Measurements from ENCODE around the gene ITLN1.

Gene ITLN1

DNA sequence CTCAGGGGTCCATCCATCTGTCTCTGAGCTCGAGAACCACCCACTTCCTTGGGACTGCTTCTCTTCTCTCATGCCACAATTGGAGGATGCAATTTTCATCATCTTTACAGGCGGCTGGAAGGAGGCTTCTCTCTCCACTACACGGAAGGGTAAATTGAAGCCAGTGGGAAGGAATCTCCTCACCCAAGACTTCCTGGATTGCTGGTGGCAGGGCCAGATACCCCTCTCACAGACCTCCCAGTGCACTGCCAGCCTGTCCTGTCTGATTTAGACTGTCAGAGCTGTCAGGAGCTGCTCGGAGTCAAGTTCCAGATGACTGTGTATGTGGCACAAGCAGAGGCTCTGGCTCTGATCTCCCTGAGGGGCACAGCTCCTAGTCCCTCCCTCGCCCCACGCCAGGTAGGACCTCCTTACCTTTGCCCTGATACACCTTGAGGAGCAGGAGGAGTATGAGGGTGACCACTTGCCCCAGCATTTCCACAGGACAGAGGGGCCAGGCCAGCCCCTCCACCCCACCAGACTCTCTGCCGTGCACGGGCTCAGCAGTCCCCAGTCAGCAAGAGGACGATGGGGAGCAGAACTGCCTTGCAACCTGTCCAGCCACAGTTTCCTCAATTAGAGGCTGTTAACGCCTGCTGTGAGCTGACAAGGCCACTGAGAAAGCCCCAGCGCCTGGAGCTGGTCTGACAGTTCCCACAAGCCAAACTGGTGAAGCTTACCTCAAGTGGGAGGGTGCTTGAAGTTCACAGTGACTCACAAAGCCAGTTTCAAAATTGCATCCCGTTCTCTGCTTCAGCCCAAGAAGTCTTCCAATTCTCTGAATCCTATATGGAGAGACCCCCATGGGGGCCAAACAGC is 22.5 kb downstream of the ITLN1 start, which contains the start of gene CD244:
Gene CD244 (minus strand): TSS at position 685 of the 858 bp plus-strand sequence. CDS start 210 bp downstream, at position 475.
- Histone ChIP-seq H3K27me3 (ENCODE audit: insufficient read depth, poor library complexity, severe bottlenecking) (no peaks in the 10 kb centered on the region), H3K27ac (ENCODE audit: poor library complexity, severe bottlenecking) (no peak within 1 kb of the TSS)
- ATAC-seq (ENCODE audit: low read depth): no peak; the same call in 2 of the 3 replicates

DNA sequence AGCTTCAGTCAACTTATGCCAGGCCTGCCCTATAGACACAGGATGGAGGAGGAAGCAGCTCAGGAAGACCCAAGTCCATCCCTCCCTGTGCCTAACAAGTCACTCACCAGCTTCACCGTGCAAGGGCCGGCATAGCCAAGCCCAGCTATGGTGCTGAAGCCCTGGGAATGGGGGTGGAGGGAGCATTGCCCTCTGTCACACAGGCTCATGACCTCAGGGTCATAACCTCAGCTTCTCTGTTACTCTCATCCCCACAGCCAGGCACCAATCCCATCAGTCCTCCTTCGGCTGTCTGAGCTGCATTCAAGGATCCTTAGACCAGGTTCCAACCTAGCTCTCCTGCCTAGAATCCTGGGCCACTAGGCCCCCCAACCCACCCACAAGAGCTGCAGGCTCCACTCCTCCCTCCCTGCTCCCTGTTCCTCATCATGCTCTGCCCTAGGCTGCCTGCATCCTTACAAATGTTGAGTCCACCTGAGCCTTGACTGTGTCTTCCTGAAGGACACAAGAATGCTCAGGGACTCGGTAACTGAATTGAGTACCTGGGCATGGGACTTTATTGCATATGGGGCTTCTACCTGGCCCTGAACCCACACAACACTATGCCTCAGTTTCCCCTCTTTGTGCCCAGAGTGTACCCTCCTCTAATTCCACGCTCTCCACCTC is 24.0 kb downstream of the ITLN1 start:
- no peaks in the 10 kb centered on the region for H3K27me3 ChIP-seq (ENCODE audit: insufficient read depth, poor library complexity, severe bottlenecking)
- TF ChIP-seq, protein P1, sequence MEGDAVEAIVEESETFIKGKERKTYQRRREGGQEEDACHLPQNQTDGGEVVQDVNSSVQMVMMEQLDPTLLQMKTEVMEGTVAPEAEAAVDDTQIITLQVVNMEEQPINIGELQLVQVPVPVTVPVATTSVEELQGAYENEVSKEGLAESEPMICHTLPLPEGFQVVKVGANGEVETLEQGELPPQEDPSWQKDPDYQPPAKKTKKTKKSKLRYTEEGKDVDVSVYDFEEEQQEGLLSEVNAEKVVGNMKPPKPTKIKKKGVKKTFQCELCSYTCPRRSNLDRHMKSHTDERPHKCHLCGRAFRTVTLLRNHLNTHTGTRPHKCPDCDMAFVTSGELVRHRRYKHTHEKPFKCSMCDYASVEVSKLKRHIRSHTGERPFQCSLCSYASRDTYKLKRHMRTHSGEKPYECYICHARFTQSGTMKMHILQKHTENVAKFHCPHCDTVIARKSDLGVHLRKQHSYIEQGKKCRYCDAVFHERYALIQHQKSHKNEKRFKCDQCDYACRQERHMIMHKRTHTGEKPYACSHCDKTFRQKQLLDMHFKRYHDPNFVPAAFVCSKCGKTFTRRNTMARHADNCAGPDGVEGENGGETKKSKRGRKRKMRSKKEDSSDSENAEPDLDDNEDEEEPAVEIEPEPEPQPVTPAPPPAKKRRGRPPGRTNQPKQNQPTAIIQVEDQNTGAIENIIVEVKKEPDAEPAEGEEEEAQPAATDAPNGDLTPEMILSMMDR (IDR thresholded peaks at IDR 0.05; ENCODE audit: poor library complexity, severe bottlenecking): no peak
- no peak overlapping the region for H3K27ac ChIP-seq (ENCODE audit: poor library complexity, severe bottlenecking)

More for the DNA sequence above, 22.5 kb downstream of the ITLN1 start, which contains the start of gene CD244:
- no peak within 1 kb of the TSS for H3K4me3 ChIP-seq (ENCODE audit: severe bottlenecking)
- H3K9me3 ChIP-seq (ENCODE audit: severe bottlenecking): no peaks in the 10 kb centered on the region
- TF ChIP-seq, protein P1 (IDR thresholded peaks at IDR 0.05; ENCODE audit: poor library complexity, severe bottlenecking): no peak
- H3K36me3 ChIP-seq (ENCODE audit: low read depth): no peaks in the 10 kb centered on the region
- H3K4me1 ChIP-seq (ENCODE audit: insufficient read depth, poor library complexity, severe bottlenecking): no peaks in the 10 kb centered on the region
- DNase-seq (ENCODE audit: low spot score): no peak

DNA sequence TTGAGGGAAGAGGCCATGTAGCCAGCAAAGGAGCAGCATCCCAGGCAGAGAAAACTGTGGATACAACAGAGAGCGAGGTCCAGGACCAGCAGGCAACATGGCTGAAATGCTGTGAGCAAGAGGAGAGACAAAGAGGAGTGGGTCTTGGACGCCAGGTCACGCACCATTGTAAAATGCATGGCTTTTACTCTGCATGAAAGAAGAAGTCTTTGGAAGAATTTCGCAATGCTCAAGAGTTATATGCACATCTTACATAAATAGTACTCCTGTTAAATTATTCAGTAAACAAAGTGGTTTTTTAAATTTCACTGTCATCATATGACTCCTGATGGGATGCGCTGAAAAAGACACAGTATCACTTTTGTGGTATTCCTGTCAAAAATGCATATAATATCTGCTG is 25.8 kb downstream of the ITLN1 start:
- Histone ChIP-seq H3K9me3 (ENCODE audit: severe bottlenecking) (no peaks in the 10 kb centered on the region), H3K27ac (ENCODE audit: poor library complexity, severe bottlenecking) (no peak overlapping the region), H3K27me3 (ENCODE audit: insufficient read depth, poor library complexity, severe bottlenecking) (no peaks in the 10 kb centered on the region), H3K36me3 (ENCODE audit: low read depth) (no peaks in the 10 kb centered on the region), H3K4me1 (ENCODE audit: insufficient read depth, poor library complexity, severe bottlenecking) (no peaks in the 10 kb centered on the region), H3K4me3 (ENCODE audit: severe bottlenecking) (no peak overlapping the region)
- ATAC-seq (ENCODE audit: low read depth): no peak
- DNase-seq (ENCODE audit: low spot score): no peak
- TF ChIP-seq, protein P1 (IDR thresholded peaks at IDR 0.05; ENCODE audit: poor library complexity, severe bottlenecking): no peak

More for the DNA sequence above, 24.0 kb downstream of the ITLN1 start:
- no peak for ATAC-seq (ENCODE audit: low read depth)
- DNase-seq (ENCODE audit: low spot score): no peak
- Histone ChIP-seq H3K4me1 (ENCODE audit: insufficient read depth, poor library complexity, severe bottlenecking) (no peaks in the 10 kb centered on the region), H3K9me3 (ENCODE audit: severe bottlenecking) (no peaks in the 10 kb centered on the region), H3K4me3 (ENCODE audit: severe bottlenecking) (no peak overlapping the region), H3K36me3 (ENCODE audit: low read depth) (no peaks in the 10 kb centered on the region)

DNA sequence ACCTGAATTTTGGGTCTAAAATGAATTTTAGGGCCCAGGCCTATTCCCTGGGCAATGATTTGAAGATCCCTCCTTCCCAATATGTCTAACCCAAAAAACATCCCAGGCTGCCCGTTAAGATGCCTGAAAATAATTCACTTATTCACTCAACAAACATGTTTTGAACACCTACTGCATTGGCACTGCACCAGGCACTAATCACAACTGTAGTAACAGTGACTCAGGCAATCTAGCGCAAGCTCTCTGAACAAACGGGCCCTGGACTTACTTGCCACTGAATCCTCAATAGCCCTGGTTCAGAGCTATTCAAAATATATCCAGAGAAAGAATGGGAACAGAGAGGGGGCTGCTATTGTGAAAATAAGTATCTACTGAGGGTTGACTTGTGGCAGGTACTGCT is 26.5 kb downstream of the ITLN1 start:
- no peak overlapping the region for H3K27ac ChIP-seq (ENCODE audit: poor library complexity, severe bottlenecking)
- H3K9me3 ChIP-seq (ENCODE audit: severe bottlenecking): no peaks in the 10 kb centered on the region
- H3K36me3 ChIP-seq (ENCODE audit: low read depth): no peaks in the 10 kb centered on the region
- no peak overlapping the region for H3K4me3 ChIP-seq (ENCODE audit: severe bottlenecking)
- ATAC-seq (ENCODE audit: low read depth) (no peak), DNase-seq (ENCODE audit: low spot score) (no peak)
- no peaks in the 10 kb centered on the region for H3K27me3 ChIP-seq (ENCODE audit: insufficient read depth, poor library complexity, severe bottlenecking)
- no peaks in the 10 kb centered on the region for H3K4me1 ChIP-seq (ENCODE audit: insufficient read depth, poor library complexity, severe bottlenecking)
- TF ChIP-seq, protein P1 (IDR thresholded peaks at IDR 0.05; ENCODE audit: poor library complexity, severe bottlenecking): no peak
